GM20431 (cell line): ENCODE data around the gene AUTS2.

Experiments
- in situ Hi-C: fragments of 300-500 bp; cut with MseI, MboI; formaldehyde crosslinking; loops from one replicate; pipeline ENCODE4 v1.15.0; 2020; ENCODE audit warnings: low sequenced_read_pairs; ENCODE audit not compliant: unreplicated experiment

AUTS2 gene

DNA sequence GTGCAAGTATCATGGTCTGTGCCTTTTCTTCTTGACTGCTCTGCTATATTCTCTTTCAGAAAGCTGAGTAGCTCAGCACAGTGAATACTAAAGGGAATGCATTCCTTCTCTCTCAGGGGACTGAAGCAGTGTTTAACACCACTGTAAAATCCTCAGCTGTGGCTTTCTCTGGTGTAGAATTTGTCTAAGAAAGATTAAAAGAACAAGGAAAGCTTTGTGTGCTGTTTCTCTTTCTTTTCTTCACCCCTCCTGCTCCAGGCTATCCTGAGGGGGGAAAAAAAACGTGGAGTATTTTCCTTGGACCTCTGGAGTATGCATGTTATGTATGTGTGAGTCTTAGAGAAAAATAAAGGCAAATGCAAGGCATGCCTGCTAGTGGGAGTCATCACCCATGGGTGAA, 383.9 kb downstream of the AUTS2 start:
- in situ Hi-C loops = no loop called here

DNA sequence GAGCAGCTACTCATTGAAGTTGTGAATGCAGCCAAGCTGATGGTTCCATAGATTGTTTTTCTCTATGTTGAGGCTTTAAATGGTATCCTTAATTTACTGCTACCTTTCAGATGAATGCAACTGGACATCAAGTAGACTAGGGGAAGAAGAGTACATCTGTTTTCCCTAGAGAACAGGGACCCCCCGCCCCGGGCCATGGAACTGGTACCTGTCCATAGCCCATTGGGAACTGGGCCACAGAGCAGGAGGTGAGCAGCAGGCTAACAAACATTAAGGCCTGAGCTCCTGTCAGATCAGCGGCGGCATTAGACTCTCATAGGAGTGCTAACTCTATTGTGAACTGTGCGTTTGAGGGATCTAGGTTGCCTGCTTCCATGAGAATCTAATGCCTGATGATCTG, 391.3 kb downstream of the AUTS2 start:
- in situ Hi-C loops = no loop called here

DNA sequence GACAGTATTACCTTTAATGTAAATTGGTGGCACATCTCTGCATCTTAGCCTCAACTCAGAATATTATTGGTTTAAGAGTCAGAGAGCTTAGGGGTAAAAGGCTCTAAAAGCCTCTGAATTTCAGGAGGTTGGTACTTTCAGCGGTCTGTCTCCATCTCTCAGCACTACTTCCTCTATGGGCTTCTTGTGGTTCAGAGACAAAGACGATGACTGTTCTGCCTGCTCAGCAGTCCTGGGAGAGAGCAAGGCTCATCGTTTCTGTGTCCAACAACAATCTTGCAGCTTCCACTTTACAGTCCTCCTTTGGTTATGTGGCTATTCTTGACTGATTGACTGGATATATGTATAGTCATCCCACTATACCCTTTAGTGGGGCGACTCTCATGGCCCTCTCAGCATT, 394.7 kb downstream of the AUTS2 start:
- in situ Hi-C loops = no loop called here

DNA sequence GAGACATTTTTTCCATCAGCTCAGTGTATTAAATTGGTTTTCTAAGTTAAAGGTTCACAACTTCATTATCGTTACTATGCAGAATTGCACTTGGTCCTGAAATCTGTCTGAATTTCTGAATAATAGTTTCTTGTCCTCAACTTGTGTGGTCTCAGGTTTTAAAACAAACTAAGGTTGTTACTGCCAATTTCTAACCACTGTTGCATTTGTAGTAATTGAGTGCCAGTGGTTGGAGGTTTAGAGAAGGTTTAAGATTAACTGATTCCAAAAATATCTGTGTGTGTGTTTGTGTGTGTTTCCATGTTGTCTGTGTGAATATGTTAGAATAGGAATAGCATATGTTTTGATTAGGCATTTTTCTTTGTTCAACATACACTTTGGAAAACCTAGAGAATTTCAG, 395.9 kb downstream of the AUTS2 start:
- in situ Hi-C loops = no loop called here

DNA sequence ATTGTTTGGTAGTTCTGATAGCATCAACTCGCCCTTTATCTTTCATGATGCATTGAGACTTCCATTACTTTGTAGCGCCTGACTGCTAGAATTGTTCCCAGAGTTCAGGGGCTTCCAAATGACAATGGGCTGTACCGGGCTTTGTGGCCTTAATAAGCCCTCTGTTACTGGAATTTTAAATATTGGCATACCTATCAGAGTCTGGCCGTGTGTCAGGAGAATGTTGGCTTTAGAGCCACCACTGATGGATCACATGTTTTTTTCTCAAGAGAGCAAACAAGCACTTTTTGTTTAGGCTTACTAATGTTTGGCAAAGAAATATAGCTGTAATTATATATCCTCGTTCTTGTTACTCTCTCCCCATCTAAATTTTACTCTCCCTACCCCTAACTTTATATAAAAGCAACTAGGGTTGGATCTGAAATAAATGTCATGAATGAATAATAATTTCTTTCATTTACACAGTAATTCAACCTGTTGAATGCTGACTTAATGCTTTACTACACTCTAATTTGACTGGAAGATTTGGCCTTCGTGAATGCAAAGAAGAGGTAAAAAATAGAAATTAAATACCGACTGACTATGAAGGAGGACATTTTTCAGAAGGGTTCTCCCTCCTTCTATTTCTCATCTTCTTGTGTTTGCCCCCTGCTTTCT, 396.7 kb downstream of the AUTS2 start:
- in situ Hi-C loops = no loop called here

DNA sequence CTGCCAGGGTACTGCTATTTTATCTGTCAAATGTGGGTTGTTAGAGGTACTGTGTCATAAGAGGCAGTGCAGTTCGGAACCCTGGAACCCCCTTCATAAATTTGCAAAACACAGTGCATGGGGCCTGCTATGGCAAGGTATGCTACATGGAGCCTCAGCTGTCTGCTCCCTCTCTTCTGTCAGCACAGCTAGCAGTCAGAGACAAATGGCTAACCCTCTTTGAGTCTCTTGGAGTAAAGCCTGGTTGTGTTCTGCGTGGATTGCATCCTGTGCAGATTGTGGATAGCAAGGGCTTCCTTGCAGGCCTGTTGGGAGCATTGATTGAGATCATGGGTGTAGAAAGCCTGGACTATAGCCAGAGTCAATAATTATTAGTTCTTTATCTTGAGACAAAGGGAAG, 397.8 kb downstream of the AUTS2 start:
- in situ Hi-C loops = no loop called here

DNA sequence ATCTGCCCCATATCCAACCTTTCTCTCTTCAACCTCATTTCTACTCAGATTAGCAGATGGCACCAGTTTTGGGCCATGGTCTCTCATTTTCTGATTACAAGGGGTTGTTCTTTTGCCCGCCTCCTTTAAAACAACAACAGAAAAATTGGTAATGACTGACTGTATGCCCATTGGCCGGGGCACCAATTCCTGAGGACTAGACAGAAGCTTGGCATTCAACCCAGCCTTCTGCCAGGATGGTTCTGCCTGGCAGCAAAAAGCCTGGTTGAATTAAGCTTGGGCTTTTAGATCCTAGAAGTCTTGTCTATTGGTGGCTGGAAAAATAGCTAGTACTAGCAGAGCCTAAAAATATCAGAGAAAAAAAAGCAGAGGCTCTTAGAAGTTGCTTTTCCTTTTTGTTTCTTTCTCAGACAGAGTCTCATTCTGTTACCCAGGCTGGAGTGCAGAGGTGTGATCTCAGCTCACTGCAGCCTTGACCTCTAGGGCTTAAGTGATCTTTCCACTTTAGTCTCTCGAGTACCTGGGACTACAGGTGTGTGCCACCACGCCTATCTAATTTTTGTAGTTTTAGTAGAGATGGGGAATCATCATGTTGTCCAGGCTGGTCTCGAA, 402.6 kb downstream of the AUTS2 start:
- in situ Hi-C loops = no loop called here

DNA sequence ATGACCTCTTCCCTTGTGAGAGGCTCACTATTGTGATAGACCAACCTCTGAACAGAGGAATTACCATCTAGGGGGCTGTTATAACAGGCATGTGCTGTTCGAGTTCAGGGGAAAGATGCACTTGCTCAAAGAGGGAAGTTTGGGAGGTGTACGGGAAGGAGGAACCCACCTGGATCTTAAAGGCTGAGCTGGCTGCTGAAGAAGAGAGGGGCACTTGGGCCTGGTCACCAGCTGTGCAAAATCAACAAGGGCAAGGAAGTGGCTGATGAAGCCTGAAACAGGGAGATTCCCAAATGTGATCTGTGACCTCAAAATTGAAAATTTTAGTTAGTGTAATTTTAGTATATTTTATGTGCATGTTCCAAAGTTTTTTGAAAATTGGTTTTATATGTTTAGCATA, 407.2 kb downstream of the AUTS2 start:
- in situ Hi-C loops = no loop called here

DNA sequence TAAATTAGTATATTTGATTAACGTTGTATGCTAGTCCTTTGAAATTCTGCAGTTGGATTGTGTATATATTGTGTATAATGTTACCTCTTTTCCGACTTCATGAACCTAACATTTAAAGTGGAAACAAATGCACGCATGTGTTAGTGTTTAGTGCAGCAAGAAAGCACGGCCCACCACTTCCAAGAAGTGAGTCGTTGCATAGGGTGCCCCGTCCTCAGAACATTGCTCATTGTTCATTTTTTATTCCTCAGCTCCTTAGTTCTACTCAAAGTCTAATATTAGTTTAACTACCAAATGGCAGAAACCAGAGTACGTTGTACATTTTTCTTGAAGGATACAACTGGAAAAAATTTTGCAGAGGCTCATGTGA, 407.6 kb downstream of the AUTS2 start:
- in situ Hi-C loops = no loop called here

DNA sequence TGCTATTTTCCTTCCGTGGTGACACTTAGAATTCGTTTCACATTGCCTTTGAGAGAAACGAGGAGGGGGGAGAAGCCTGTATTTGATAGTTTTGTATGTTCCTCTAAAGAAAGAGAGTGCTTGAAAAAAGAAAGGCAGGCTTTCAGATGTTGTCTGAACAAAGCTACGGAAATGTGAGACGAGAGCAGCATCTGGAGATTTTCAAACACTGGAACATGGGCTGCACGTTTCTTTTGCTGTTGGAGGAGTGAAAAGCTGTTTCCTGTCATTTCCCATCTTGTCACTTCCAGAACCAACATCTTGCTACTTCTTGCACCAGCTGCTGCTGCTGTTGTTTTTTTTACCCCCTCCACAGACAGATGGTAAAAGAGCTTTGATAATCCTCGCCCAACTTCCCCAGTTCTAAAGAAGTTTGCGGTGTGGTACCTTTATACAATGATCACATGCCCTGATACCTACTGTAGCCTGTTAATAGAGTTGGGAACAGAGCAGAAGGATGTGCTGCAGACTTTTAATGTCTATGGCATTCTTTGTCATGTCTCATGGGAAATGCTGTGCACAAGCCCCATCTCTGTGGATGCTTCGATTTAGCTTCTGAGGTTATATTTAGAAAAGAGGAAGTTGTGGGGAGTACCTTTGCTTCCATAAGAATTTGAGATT, 408.1 kb downstream of the AUTS2 start:
- in situ Hi-C loops = no loop called here

DNA sequence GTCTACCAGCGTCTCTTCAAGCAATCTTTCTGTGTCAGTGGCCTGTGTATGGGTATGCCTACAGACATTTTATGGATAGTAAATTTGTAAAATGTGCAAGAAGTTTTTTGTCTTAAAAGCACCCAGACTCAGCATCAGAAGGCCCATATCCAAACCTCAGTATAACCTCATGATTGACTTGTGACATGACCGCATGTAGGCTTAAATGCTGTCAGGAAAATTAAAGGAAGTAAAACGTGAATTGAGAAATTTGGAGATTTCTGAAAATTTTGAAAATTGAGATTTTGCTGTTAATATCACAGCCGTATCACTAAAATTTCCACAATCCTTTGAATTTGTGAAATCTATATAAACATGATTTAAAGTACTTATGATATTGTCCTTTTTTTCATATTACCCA, 410.2 kb downstream of the AUTS2 start:
- in situ Hi-C loops = no loop called here

DNA sequence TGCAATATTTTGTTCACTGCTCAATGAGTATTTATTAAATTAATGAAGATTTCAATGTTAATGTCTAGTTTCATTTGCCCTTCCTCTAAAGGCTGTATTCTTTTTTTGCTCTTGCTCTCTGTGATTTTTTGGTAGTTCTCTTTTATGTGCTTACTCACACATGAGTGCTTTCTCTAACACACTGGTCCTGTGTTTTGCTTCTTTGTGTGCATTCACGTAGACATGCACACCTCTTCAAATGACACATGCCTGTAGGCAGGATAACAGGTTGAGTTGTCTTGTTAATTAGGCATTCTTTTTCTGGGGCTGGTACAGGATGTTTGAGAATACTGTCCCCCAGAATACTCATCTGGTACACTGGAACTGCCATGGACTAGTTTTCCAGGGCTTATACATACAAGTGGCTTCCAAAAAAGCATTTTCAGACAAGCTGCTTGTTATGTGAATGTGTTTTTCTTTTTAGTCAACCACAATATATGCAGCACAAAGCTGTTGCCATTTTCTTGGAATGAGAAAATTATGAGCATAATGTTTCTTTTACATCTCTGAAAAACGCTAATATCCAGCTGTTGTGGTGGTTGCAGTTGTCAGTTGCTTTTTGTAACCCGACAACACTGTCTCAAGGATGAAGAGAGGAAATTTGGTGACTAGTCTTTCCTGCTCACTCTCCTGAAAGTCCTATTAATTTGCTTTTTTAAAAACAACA, 416.4 kb downstream of the AUTS2 start:
- in situ Hi-C loops = no loop called here

DNA sequence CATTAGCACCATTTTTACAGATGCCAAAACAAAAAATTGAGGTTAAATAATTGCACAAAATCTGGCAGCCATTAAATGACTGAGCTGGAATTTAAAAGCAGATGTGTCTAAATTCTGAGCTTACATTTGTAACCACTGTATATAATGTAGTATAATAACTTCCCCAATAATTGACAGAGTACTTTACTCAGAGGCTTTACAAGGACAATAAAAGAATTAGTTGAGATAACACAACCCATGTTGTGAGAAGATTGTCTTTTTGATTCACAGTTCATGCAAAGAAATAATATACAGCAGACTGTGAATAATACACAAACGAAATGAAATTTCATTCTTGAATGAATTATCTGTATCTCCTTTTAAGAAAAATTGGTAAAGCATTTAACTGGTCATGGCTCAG, 417.1 kb downstream of the AUTS2 start:
- in situ Hi-C loops = no loop called here

DNA sequence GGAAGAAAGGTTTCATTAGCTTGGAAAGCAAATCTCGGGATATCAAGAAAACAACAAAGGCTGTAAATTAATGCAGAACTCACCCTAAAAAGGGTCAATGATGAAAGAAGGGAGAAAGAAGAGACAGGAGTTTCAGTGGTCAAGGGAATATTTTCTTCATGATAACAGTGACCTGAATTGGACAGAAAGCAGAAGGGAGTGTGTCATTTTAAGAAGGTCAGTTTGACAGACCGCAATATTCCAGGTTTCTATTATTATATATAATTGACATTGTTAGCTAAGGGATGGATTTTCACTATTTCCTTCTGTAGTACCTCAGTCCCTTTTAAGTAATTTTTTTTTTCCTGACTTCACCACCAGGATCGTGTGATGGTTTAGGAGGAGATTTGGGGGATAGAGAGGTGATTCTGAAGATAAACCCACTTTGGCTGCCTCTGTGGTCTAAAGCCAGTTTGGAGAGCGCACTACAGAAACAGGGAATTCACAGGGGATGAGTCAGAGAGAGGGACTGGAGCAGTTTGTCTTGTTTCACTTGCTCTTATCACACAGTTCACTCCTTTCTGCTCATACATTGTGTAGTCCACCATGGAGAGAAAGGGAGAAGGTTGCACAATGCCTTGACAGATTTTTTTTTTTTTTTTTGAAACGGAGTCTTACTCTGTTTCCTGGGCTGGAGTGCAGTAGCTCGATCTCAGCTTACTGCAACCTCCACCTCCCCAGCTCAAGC, 417.9 kb downstream of the AUTS2 start:
- in situ Hi-C loops = no loop called here

DNA sequence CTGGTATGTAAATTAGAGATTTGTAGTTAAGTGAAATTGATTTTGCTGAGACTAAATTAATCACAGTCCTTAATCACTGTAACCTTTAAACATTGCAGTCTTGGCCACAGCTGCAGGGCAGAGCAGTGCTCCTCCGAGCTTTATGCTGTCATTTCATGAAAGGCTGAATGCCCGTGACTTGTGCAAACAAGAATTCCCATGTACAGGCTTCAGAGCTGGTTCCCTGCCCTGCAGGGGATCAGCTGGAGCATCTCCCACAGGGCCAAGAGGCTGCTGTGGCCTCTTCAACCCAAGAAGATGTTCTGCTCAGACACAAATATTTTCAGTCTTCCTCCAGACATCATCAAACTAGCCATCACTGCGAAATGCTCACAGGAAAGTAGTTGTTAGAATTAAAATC, 419.1 kb downstream of the AUTS2 start:
- in situ Hi-C loops = no loop called here

DNA sequence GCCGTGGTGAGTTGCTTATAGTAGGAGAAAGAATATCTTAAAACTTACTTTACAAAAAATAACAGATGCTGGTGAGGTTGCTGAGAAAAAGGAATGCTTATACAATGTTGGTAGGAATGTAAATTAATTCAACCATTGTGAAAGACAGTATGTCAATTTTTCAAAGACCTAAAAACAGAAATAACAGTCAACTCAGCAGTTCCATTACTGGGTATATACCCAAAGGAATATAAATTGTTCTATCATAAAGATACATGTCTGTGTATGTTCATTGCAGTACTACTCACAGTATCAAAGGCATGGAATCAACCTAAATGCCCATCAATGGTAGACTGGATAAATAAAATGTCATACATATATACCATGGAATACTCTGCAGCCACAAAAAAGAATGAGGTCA, 420.4 kb downstream of the AUTS2 start:
- in situ Hi-C loops = no loop called here

DNA sequence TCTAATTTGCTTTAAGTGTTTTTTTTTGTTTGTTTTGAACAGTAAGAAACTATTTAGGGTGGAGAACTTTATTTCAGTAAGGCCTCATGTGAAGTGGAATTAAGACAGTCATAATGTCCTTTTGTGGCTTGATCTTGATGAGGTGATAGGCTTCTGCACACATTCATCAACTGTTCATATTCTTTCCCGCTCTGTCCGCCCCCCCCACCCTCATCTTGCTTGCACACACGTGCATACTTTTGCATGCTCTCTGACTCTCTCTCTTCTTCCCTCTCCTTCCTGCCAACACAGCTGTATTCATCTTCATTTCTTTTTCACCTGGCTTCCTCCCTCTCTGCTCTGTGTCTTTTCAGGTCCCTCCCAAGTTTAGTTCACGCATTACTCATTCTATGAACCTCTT, 429.6 kb downstream of the AUTS2 start:
- in situ Hi-C loops = no loop called here

DNA sequence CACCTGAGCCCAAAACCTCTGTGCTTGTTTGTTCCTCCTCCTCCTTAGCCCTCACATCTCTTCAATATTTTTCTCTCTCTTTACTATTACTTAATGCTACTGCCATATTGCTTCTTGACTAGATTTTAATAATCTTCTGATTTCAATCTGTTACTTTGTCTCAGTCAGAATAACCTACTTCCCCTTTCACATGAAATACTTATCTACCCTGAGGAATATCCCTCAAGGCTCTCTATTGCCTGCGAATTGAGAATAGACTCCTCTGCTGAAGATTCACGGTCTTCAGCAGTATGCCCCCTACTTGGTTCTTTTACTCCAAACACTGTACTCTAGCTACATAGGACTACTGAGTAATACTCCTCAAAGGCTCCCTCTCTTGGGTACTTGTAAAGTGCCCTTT, 430.3 kb downstream of the AUTS2 start:
- in situ Hi-C loops = no loop called here

DNA sequence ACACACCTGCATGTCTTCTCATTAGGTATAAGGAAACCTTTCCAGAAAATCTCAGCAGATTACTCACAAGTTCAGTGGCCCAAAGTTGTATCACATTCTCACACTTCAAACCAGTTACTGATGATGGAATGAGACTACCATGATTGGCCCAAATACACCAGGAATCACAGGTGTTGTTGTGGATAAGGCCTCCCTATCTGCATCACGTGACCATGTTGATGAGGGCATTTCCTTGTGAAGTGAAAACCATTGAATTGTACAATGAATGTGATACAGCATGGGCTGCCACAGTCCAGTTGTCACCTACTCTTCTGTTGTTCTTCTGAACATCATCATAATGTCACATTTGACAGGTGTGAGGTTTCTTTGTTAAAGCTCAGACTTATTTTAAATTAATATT, 431.7 kb downstream of the AUTS2 start:
- in situ Hi-C loops = no loop called here

DNA sequence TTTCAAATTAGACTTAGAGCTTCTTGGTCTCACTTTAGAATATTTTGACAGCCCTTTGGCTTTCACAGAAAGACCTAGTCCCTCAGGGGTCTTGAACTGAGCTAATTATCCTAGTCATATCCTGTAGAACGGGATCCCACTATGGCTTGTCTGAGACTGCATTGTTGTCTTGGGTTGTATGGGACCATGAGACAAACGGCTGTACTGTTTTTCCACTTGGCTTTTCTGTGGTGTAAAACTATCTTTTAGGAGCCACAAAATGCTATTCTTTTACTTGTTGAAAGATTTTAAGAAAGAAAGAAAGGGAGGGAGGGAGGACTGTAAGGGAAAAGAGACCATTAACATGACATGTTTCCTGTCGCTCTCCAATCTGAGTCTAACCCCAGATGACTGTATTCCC, 432.5 kb downstream of the AUTS2 start:
- in situ Hi-C loops = no loop called here

DNA sequence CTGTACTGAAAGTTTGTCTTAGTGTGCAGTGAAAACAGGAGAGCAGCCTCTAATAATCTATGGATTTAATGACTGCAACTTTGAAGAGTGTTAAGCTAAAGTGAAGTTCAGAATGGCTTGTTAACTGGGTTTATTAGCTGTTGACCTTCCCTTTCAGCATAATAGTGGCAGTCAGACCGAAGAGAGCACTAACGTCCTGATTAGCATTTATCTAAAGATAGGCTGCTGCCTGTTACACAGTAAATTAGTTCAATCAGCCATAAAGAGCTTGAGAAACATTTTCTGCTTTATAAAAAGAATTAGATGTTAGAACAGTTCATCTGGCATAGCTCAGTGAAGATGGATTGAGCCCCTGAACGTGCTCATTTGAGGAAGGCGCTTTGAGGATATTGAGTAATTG, 433.0 kb downstream of the AUTS2 start:
- in situ Hi-C loops = no loop called here
